HUES64 (cell line): ENCODE results near the gene PIP5K1B.

Source experiments
- H3K27ac ChIP-seq: 2 replicates; pipeline ENCODE4 v1.7.0; 2013; ENCODE audit warnings: low read depth, low read length, inconsistent platforms
- H3K27me3 ChIP-seq: 2 replicates; pipeline ENCODE4 v1.6.1; 2013; ENCODE audit warnings: mild to moderate bottlenecking, low read length; ENCODE audit not compliant: insufficient read depth
- H3K36me3 ChIP-seq: 2 replicates; pipeline ENCODE4 v1.6.1; 2013; ENCODE audit warnings: mild to moderate bottlenecking, low read length; ENCODE audit not compliant: insufficient read depth
- H3K4me1 ChIP-seq: 2 replicates; pipeline ENCODE4 v1.6.1; 2013; ENCODE audit warnings: mild to moderate bottlenecking, low read length, moderate library complexity; ENCODE audit not compliant: insufficient read depth
- H3K4me3 ChIP-seq: 2 replicates; pipeline ENCODE4 v1.5.1; 2013; ENCODE audit warnings: mild to moderate bottlenecking, low read length, moderate library complexity
- H3K9ac ChIP-seq: 2 replicates; pipeline ENCODE4 v1.6.1; 2013; ENCODE audit warnings: mild to moderate bottlenecking, low read depth, low read length
- H3K9me3 ChIP-seq: 2 replicates; pipeline ENCODE4 v1.6.1; 2013; ENCODE audit warnings: low read depth, low read length; ENCODE audit not compliant: insufficient read depth
- WGBS: fragments of 150-250, 120-280 bp; methylation state at CpG from one replicate; pipeline ENCODE4 v1.1.7; 2013; ENCODE audit warnings: missing lambda C conversion rate; 5-methylcytosine and 5-hydroxymethylcytosine counted together

The PIP5K1B gene

GRCh38 chr9:68751556-68751955, 46.5 kb downstream of the PIP5K1B start:
- no peak overlapping the region for H3K4me3 ChIP-seq
- no peak overlapping the region for H3K27ac ChIP-seq
- H3K9ac ChIP-seq: no peak overlapping the region
- peaks cover 28% of the 10 kb centered on the region for H3K4me1 ChIP-seq
- no peaks in the 10 kb centered on the region for H3K27me3 ChIP-seq
- H3K36me3 ChIP-seq: no peaks in the 10 kb centered on the region
- no peaks in the 10 kb centered on the region for H3K9me3 ChIP-seq

GRCh38 chr9:68755051-68755450, 50.0 kb downstream of the PIP5K1B start:
- Histone ChIP-seq H3K9me3 (no peaks in the 10 kb centered on the region), H3K9ac (no peak overlapping the region), H3K4me3 (no peak overlapping the region), H3K27ac (no peak overlapping the region), H3K36me3 (no peaks in the 10 kb centered on the region), H3K4me1 (peaks cover 27% of the 10 kb centered on the region), H3K27me3 (no peaks in the 10 kb centered on the region)
- WGBS: 82% methylated on average over 1 of the region's 1 CpG

- H3K9ac ChIP-seq: no peak overlapping the region
- no peaks in the 10 kb centered on the region for H3K9me3 ChIP-seq
- 61% methylated on average over 4 of the region's 4 CpGs for WGBS
- no peak overlapping the region for H3K4me3 ChIP-seq
- no peak overlapping the region for H3K27ac ChIP-seq
- no peaks in the 10 kb centered on the region for H3K27me3 ChIP-seq
- H3K36me3 ChIP-seq: no peaks in the 10 kb centered on the region
- H3K4me1 ChIP-seq: peaks cover 21% of the 10 kb centered on the region
Observed at GRCh38 chr9:68755752-68756151, 50.7 kb downstream of the PIP5K1B start.

- Histone ChIP-seq H3K9ac (no peak overlapping the region), H3K4me3 (no peak overlapping the region), H3K4me1 (peaks cover 19% of the 10 kb centered on the region), H3K36me3 (no peaks in the 10 kb centered on the region), H3K27ac (no peak overlapping the region), H3K9me3 (no peaks in the 10 kb centered on the region), H3K27me3 (no peaks in the 10 kb centered on the region)
- WGBS: 89% methylated on average over 2 of the region's 2 CpGs
Observed at GRCh38 chr9:68759981-68760673, 55.1 kb downstream of the PIP5K1B start.

- Histone ChIP-seq H3K9me3 (no peaks in the 10 kb centered on the region), H3K9ac (no peak overlapping the region), H3K27me3 (no peaks in the 10 kb centered on the region), H3K27ac (no peak overlapping the region), H3K36me3 (no peaks in the 10 kb centered on the region), H3K4me1 (peaks cover 13% of the 10 kb centered on the region), H3K4me3 (no peak overlapping the region)
- WGBS: 60% methylated on average over 1 of the region's 2 CpGs
Observed at GRCh38 chr9:68760674-68761333, 55.8 kb downstream of the PIP5K1B start.

- Histone ChIP-seq H3K9ac (no peak overlapping the region), H3K27ac (no peak overlapping the region), H3K9me3 (no peaks in the 10 kb centered on the region), H3K4me3 (no peak overlapping the region), H3K36me3 (no peaks in the 10 kb centered on the region), H3K4me1 (no peaks in the 10 kb centered on the region), H3K27me3 (no peaks in the 10 kb centered on the region)
- WGBS: 78% methylated on average over 4 of the region's 4 CpGs
Observed at GRCh38 chr9:68762570-68762969, 57.5 kb downstream of the PIP5K1B start.

- Histone ChIP-seq H3K9me3 (no peaks in the 10 kb centered on the region), H3K4me3 (no peak overlapping the region), H3K9ac (no peak overlapping the region), H3K27me3 (no peaks in the 10 kb centered on the region), H3K4me1 (no peaks in the 10 kb centered on the region), H3K27ac (no peak overlapping the region), H3K36me3 (no peaks in the 10 kb centered on the region)
- 94% methylated on average over 2 of the region's 3 CpGs for WGBS
Observed at GRCh38 chr9:68763104-68763503, 58.1 kb downstream of the PIP5K1B start.

- Histone ChIP-seq H3K36me3 (no peaks in the 10 kb centered on the region), H3K4me1 (no peaks in the 10 kb centered on the region), H3K4me3 (no peak overlapping the region), H3K9ac (no peak overlapping the region), H3K27ac (no peak overlapping the region), H3K9me3 (no peaks in the 10 kb centered on the region), H3K27me3 (no peaks in the 10 kb centered on the region)
- 93% methylated on average over 3 of the region's 3 CpGs for WGBS
Observed at GRCh38 chr9:68768619-68769018, 63.6 kb downstream of the PIP5K1B start.

GRCh38 chr9:68769852-68770251, 64.8 kb downstream of the PIP5K1B start:
- H3K4me3 ChIP-seq: no peak overlapping the region
- no peaks in the 10 kb centered on the region for H3K36me3 ChIP-seq
- no peaks in the 10 kb centered on the region for H3K27me3 ChIP-seq
- no peaks in the 10 kb centered on the region for H3K9me3 ChIP-seq
- H3K9ac ChIP-seq: no peak overlapping the region
- 87% methylated on average over 5 of the region's 5 CpGs for WGBS
- no peak overlapping the region for H3K27ac ChIP-seq
- H3K4me1 ChIP-seq: no peaks in the 10 kb centered on the region

- Histone ChIP-seq H3K27ac (no peak overlapping the region), H3K4me3 (no peak overlapping the region), H3K4me1 (no peaks in the 10 kb centered on the region), H3K27me3 (no peaks in the 10 kb centered on the region), H3K9me3 (no peaks in the 10 kb centered on the region), H3K36me3 (no peaks in the 10 kb centered on the region), H3K9ac (no peak overlapping the region)
- no CpG with 5 or more reads among the region's 1 CpG for WGBS
Observed at GRCh38 chr9:68771376-68771775, 66.3 kb downstream of the PIP5K1B start.

GRCh38 chr9:68775003-68775730, 70.1 kb downstream of the PIP5K1B start:
- no peaks in the 10 kb centered on the region for H3K27me3 ChIP-seq
- peaks cover 6% of the 10 kb centered on the region; the same call in 1 of the 2 replicates for H3K4me1 ChIP-seq
- H3K36me3 ChIP-seq: no peaks in the 10 kb centered on the region
- H3K9me3 ChIP-seq: no peaks in the 10 kb centered on the region
- WGBS: 83% methylated on average over 4 of the region's 5 CpGs
- no peak overlapping the region for H3K4me3 ChIP-seq
- H3K27ac ChIP-seq: no peak overlapping the region
- no peak overlapping the region for H3K9ac ChIP-seq
